Activated T-cell treated with anti-CD3 and anti-CD28 coated beads, Interleukin-2, amount 50 U/mL, for 72 hours (primary cell): Measurements from ENCODE around the gene CCDC82. TPM values are rescaled to one million over a fixed set of nuclear protein-coding genes. Genes with fewer than 3 reads are reported as not detected.

Experiments used
- ATAC-seq, 2 donors: fragments of 150-1000 bp; cut with Tn5 transposase; replicated peaks in 1 of 2; 2 replicates each; pipeline ENCODE4 v1.10.0; 2021; ENCODE audit warnings: moderate library complexity in 2 of 2, mild to moderate bottlenecking in 1 of 2
- DNase-seq, 2 donors: peaks; one replicate each; pipeline ENCODE4 v3.0.0; 2021 to 2022; ENCODE audit warnings: mixed read lengths in 1 of 2
- H3K27ac Mint-ChIP-seq: one replicate; pipeline ENCODE4 v1.8.0; 2022; ENCODE audit warnings: mild to moderate bottlenecking, moderate library complexity, mixed read lengths
- H3K27me3 Mint-ChIP-seq: one replicate; pipeline ENCODE4 v1.8.0; 2022; ENCODE audit warnings: low read depth, mixed read lengths
- H3K36me3 Mint-ChIP-seq, 2 donors: one replicate each; pipeline ENCODE4 v1.8.0; 2022; ENCODE audit warnings: mixed read lengths in 2 of 2, mild to moderate bottlenecking in 1 of 2; ENCODE audit not compliant: insufficient read depth in 2 of 2
- H3K4me1 Mint-ChIP-seq: one replicate; pipeline ENCODE4 v1.8.0; 2022; ENCODE audit warnings: low read depth, mixed read lengths
- H3K4me3 Mint-ChIP-seq, 2 donors: one replicate each; pipeline ENCODE4 v1.8.0; 2022; ENCODE audit warnings: mild to moderate bottlenecking in 2 of 2, mixed read lengths in 2 of 2, moderate library complexity in 2 of 2
- H3K9me3 Mint-ChIP-seq, 2 donors: one replicate each; pipeline ENCODE4 v1.8.0; 2022; ENCODE audit warnings: mixed read lengths in 2 of 2
- total RNA-seq, 2 donors: library from RNA; stranded (reverse); gene quantifications; one replicate each; pipeline ENCODE4 v1.2.3, GENCODE V29; 2022

The CCDC82 gene
- total RNA-seq, 2 donors from 2014 or later: 44.6 to 55.3 TPM

GRCh38 chr11:96342961-96343711, 46.6 kb downstream of the CCDC82 start, which contains the start of gene MAML2:
Gene MAML2 (minus strand): TSS chr11:96343195. CDS start chr11:96341895, 1,300 bp downstream.
- peaks cover 0 to 1% of the 10 kb centered on the region in 2 donors for H3K9me3 Mint-ChIP-seq
- H3K27ac Mint-ChIP-seq: peak within 1 kb of the TSS; percentile 98
- peak; percentile 89 to 93 for DNase-seq
- no peaks in the 10 kb centered on the region for H3K27me3 Mint-ChIP-seq
- peaks cover 6 to 16% of the 10 kb centered on the region in 2 donors for H3K36me3 Mint-ChIP-seq
- H3K4me3 Mint-ChIP-seq: peak within 1 kb of the TSS; percentile 94 to 99
- ATAC-seq: peak; percentile 80 to 84
- peaks cover 30% of the 10 kb centered on the region for H3K4me1 Mint-ChIP-seq

GRCh38 chr11:96342014-96342960, 47.4 kb downstream of the CCDC82 start:
- ATAC-seq: no peak

GRCh38 chr11:96341211-96342013, 48.3 kb downstream of the CCDC82 start:
- peak; percentile 67 for ATAC-seq
- peak; percentile 79 to 81 for DNase-seq
- peaks cover 48% of the 10 kb centered on the region for H3K4me1 Mint-ChIP-seq
- peaks cover 5 to 16% of the 10 kb centered on the region in 2 donors for H3K36me3 Mint-ChIP-seq
- H3K4me3 Mint-ChIP-seq: peak overlapping the region; percentile 94 to 99
- peaks cover 0 to 1% of the 10 kb centered on the region in 2 donors for H3K9me3 Mint-ChIP-seq
- H3K27ac Mint-ChIP-seq: peak overlapping the region; percentile 98
- no peaks in the 10 kb centered on the region for H3K27me3 Mint-ChIP-seq

More at GRCh38 chr11:96342014-96342960, 47.4 kb downstream of the CCDC82 start:
- peak overlapping the region; percentile 98 for H3K27ac Mint-ChIP-seq
- no peaks in the 10 kb centered on the region for H3K27me3 Mint-ChIP-seq
- H3K36me3 Mint-ChIP-seq: peaks cover 6 to 16% of the 10 kb centered on the region in 2 donors
- H3K9me3 Mint-ChIP-seq: peaks cover 0 to 1% of the 10 kb centered on the region in 2 donors
- H3K4me3 Mint-ChIP-seq: peak overlapping the region; percentile 94 to 99
- peaks cover 39% of the 10 kb centered on the region for H3K4me1 Mint-ChIP-seq
- no peak for DNase-seq

GRCh38 chr11:96340555-96340885, 49.2 kb downstream of the CCDC82 start:
- DNase-seq: no peak
- Mint-ChIP-seq H3K4me1 (peaks cover 56% of the 10 kb centered on the region), H3K27me3 (no peaks in the 10 kb centered on the region), H3K4me3 (peak overlapping the region; percentile 94 to 99), H3K9me3 (peaks cover 0 to 1% of the 10 kb centered on the region in 2 donors), H3K36me3 (peaks cover 7 to 19% of the 10 kb centered on the region in 2 donors), H3K27ac (peak overlapping the region; percentile 98)
- ATAC-seq: no peak

- peaks cover 7 to 19% of the 10 kb centered on the region in 2 donors for H3K36me3 Mint-ChIP-seq
Measured at GRCh38 chr11:96339706-96340554, 49.8 kb downstream of the CCDC82 start.

GRCh38 chr11:96338910-96339705, 50.6 kb downstream of the CCDC82 start:
- H3K4me1 Mint-ChIP-seq: peaks cover 71% of the 10 kb centered on the region
- peak; percentile 54 to 59 for DNase-seq
- peak; percentile 28 to 29 for ATAC-seq
- H3K4me3 Mint-ChIP-seq: peak overlapping the region; percentile 94 to 99
- H3K27ac Mint-ChIP-seq: peak overlapping the region; percentile 98
- H3K36me3 Mint-ChIP-seq: peaks cover 7 to 22% of the 10 kb centered on the region in 2 donors
- H3K27me3 Mint-ChIP-seq: no peaks in the 10 kb centered on the region
- no peaks in the 10 kb centered on the region for H3K9me3 Mint-ChIP-seq

More at GRCh38 chr11:96339706-96340554, 49.8 kb downstream of the CCDC82 start:
- H3K27ac Mint-ChIP-seq: peak overlapping the region; percentile 98
- peak overlapping the region; percentile 94 to 99 for H3K4me3 Mint-ChIP-seq
- no peak for DNase-seq
- H3K4me1 Mint-ChIP-seq: peaks cover 62% of the 10 kb centered on the region
- no peaks in the 10 kb centered on the region for H3K27me3 Mint-ChIP-seq
- H3K9me3 Mint-ChIP-seq: peaks cover 0 to under 1% of the 10 kb centered on the region in 2 donors
- ATAC-seq: no peak

- Mint-ChIP-seq H3K9me3 (no peaks in the 10 kb centered on the region), H3K36me3 (peaks cover 7 to 20% of the 10 kb centered on the region in 2 donors), H3K27ac (peak overlapping the region; percentile 56), H3K27me3 (no peaks in the 10 kb centered on the region), H3K4me1 (peaks cover 77% of the 10 kb centered on the region), H3K4me3 (peak overlapping the region; percentile 94 to 99)
- DNase-seq: peak; percentile 49 to 50
- peak; percentile 27 to 36 for ATAC-seq
Measured at GRCh38 chr11:96337541-96338431, 51.9 kb downstream of the CCDC82 start.

- no peaks in the 10 kb centered on the region for H3K27me3 Mint-ChIP-seq
- H3K9me3 Mint-ChIP-seq: no peaks in the 10 kb centered on the region
- H3K4me1 Mint-ChIP-seq: peaks cover 95% of the 10 kb centered on the region
- ATAC-seq (no peak), DNase-seq (no peak)
- peaks cover 6 to 9% of the 10 kb centered on the region in 2 donors for H3K36me3 Mint-ChIP-seq
- H3K27ac Mint-ChIP-seq: no peak overlapping the region
- peak overlapping the region in 1 of 2 donors; percentile 1 for H3K4me3 Mint-ChIP-seq
Measured at GRCh38 chr11:96335388-96335787, 54.3 kb downstream of the CCDC82 start.

- no peak for DNase-seq
- H3K4me3 Mint-ChIP-seq: no peak overlapping the region
- H3K4me1 Mint-ChIP-seq: peaks cover 97% of the 10 kb centered on the region
- no peak for ATAC-seq
- H3K27ac Mint-ChIP-seq: no peak overlapping the region
- H3K36me3 Mint-ChIP-seq: peaks cover 8% of the 10 kb centered on the region in 2 donors
- no peaks in the 10 kb centered on the region for H3K9me3 Mint-ChIP-seq
- no peaks in the 10 kb centered on the region for H3K27me3 Mint-ChIP-seq
Measured at GRCh38 chr11:96334219-96334618, 55.5 kb downstream of the CCDC82 start.

- H3K4me1 Mint-ChIP-seq: peaks cover 100% of the 10 kb centered on the region
- ATAC-seq (no peak), DNase-seq (no peak)
- H3K4me3 Mint-ChIP-seq: peak overlapping the region; percentile 6 to 45
- H3K9me3 Mint-ChIP-seq: no peaks in the 10 kb centered on the region
- peak overlapping the region; percentile 43 for H3K27ac Mint-ChIP-seq
- H3K27me3 Mint-ChIP-seq: no peaks in the 10 kb centered on the region
- H3K36me3 Mint-ChIP-seq: peaks cover 10% of the 10 kb centered on the region in 2 donors
Measured at GRCh38 chr11:96333191-96333719, 56.5 kb downstream of the CCDC82 start.
